Endothelial cell of hepatic sinusoid (primary cell): Measurements from ENCODE around the gene COL27A1.

Experiments
- in situ Hi-C: cut with HindIII; loops from 2 replicates; pipeline ENCODE4 v1.10.0; 2017; ENCODE audit warnings: low sequenced_read_pairs

Gene COL27A1

DNA sequence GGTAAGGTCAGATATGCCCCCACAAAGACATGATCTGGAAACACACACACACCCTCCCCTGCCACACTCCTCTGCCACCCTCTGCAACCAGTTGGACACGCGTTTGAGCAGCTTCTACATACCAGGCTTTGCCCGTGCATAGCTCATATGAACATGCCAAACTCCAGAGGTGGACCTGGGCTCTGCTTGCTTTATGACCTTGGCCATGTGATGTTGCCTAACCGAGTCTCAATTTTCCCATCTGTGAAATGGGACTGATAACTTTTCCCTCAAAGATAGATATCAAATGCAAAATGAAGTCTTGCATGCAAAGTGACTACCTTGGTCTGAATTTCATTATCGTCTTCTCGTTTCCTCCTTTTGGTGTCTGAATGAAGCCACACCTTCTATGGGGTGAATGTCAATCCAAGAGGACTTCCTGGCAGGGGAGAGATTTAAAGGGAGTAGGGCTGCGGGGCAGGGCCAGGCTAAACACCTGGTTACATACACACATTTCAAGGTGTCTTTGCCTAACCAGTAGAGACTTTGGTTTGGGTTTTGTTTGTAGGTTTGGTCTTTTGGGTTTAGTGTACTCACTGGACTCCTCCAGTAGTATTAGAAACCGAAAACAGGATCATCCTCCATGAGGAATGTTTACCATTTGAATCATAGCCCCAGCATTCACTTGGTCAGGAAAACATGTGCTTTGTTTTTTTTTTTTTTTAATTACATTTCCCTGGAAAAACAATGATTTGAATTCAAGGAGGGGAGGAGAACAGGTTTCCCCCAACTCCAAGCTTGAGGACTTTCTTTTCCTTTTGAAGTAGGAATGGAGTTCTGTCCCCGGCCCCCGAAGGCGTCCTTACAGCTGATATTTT lies 63.2 kb downstream of the COL27A1 start:
- in situ Hi-C loops = loop anchor here (5.0 kb wide), 1 partner anchor 74 kb away; no protein-coding TSS in a partner anchor

DNA sequence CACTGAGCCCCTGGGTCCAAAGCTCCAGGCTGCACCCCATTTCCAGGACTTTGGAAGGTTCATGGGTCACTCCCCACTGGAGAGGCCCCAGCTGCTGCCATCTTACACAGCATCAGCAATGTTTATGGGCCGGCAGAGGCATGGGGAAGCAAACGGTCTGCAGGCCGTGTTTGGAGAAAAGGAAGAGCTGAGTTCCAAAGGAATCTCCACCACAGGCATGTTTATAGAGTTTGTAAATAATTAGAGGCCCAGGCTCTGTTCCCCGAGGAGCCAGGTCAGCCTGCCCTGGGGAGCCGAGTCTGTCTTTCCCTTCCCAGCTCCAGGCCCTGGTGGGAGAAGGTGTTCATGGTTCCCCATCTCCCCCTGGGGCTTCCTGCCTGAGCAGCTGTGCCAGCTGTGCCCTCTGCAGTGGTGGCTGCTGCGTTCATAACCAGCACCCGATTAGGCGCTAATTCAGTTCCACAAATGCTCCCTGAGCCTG lies 64.8 kb downstream of the COL27A1 start:
- in situ Hi-C loops = no loop called here

DNA sequence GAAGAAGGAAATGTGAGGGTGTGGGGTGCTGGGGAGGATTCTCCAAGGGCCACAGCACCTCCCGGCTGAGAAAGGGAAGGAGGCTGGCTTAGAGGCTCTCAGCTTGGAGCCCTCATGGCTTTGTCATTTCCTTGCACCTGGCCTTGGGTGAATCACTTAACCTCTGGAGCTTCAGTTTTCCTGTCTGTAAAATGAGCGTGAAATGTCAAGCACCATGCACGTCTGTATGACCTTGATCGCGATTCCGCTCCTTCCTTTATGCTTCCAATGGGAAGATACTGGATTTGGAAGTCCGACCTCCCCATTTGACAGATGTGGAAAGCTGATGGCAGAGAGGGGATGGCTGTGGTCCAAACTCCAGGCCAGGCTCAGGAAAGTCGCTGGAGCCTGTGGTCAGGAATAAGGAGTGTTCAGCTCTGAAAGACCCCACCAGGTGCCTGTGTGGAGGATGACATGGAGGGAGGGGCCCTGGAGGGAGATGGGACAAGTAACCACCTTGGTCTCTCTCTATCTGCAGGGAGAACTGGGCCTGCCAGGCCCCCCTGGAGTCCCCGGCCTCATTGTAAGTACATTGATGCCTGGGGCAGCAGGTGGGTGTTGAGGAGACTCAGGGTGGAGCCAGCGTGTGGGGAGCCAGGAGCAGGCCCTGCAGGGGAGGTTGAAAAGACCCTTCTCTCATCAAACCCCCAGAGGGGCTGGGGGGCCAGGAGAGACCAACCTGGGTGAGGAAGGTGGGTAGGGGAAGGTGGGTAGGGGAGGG lies 66.5 kb downstream of the COL27A1 start:
- in situ Hi-C loops = no loop called here

DNA sequence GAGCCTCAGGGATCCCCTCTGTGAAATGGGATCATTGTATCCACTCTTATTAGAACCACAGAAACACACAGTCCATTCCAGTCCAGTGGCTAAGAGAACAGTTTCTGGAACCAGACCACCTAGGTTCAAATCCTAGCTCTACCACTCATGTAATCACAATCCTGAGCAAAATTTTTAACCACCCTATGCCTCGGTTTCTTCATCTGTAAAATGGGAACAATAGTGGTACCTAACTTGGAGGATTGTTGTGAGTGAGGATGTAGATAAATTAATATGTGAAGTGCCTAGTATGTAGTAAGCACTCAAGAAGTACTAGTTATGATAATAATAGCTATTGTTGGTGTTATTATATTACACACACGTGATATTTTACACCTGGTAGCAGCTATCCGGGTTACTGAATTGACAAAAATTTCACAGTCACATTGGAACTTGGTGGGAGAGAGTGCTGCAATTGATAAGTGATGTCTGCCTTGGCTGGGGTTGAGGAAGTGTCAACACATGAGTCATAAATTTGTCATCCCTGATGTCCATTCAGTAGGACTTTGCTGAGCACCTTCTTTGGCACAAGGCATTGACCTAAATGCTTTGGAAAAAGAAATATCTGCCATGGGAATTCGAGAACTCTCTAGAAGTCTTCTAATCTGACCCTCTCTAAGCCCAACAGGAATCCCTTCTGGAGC lies 68.4 kb downstream of the COL27A1 start:
- in situ Hi-C loops = no loop called here

DNA sequence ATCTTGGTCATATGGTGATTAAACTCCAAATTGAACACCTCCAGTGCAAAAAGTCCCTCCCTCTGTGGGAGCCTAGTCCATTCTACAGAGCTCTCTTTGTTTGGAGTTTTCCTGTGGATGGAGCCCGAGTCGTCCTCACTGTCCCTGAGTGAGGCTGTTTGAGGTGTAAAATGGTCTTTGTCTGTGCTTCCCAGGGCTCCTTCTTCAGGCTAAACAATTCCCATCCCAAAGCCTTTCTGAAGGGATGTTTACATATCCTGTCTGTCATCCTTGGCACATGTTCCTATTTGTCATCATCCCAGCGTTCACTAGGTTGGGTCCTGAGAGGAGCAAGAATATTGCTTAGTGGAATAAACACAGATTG lies 68.9 kb downstream of the COL27A1 start:
- in situ Hi-C loops = no loop called here

DNA sequence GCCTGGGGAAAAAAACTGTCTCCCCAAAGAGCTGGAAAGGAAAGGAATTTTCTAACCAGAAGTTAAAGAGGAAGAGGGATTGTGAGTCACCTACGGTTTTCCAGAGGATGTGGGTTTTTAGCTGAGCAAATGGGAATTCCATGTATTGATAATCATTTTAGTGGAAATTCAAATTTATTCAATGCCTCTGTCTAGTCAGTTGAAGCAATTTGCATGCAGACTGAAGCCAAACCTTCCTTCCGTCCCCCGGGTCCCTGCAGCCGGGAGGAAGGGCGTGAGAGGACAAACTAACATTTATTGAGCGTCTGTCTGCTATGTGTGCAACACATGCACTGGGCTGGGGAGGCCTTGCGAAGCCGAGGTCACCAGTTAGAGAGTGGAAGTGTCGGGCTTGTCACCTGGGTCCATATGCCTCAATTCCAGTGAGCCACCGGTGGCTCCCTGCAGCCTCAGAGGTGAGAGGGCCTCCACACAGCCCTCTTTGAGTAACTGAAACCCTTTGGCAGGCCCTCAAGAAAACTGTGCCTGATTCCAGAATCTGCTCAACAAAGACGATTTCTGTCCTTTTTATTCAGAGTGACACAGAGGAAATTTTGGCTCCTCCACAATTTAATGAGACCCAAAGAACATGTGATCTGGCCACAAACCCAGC lies 70.3 kb downstream of the COL27A1 start:
- in situ Hi-C loops = no loop called here

DNA sequence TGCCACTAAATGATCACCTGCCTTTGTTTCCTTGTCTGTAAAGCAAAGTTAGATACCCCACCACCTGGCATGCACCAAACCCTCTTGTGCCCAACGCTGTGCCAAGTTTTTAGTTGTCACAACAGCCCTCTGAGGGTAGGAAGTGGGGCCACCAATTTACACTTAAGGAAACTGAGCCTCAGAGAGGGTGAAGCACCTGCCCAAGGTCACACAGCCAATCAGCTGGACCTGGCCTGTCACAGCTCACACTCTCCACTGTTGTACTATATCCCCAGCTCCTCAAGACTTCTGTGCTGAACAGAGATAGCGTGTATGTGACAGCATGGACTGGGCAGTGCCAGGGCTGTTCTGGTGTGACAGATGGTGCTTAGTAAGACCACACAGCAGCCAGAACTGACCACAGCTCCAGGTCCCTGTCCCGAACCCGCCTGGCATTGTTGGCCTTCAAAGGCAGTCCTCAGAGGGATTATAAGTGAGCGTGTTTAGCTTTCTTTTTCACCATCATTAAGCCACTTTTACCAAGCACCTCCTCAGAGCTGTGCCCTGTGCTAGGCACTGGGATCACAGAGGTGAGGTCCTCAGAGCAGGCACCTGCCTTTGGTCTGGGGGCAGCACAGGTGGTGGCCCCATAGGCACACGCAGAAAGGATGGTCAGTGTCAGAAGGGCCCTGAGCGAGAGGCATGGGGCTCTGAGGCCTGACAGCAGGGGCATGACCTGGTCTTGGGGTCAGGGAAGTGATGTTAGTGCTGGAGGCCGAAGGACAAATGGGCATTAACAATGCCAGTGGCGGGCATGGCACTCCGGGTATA lies 71.1 kb downstream of the COL27A1 start:
- in situ Hi-C loops = no loop called here

GRCh38 chr9:114227288-114228015 lies 72.1 kb downstream of the COL27A1 start:
- in situ Hi-C loops = no loop called here

GRCh38 chr9:114228016-114228808 lies 72.9 kb downstream of the COL27A1 start:
- in situ Hi-C loops = no loop called here

DNA sequence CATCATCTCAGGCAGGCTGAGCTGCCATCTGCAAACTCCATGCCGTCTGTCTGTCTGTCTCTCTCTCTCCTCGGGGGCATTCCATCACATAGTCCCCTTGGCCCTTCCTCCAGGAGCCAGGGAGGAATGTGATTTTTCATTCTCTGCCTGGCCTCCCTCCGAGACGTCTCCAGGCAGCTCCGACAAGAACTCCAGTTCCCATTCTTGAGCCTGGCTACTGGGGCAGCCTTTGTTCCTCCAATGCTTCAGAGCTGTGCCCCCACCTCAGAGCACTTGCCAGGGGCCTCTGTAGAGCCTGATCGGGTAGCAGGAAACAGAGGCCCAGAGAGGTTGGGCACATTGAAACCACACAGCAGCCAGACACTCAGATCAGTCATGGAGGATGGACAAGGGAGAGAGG lies 74.0 kb downstream of the COL27A1 start:
- in situ Hi-C loops = no loop called here

- in situ Hi-C loops = loop anchor here (10.0 kb wide), 1 partner anchor 75 kb away; the partner anchor contains the start of gene COL27A1
Measured at GRCh38 chr9:114230068-114230467, 74.7 kb downstream of the COL27A1 start.

DNA sequence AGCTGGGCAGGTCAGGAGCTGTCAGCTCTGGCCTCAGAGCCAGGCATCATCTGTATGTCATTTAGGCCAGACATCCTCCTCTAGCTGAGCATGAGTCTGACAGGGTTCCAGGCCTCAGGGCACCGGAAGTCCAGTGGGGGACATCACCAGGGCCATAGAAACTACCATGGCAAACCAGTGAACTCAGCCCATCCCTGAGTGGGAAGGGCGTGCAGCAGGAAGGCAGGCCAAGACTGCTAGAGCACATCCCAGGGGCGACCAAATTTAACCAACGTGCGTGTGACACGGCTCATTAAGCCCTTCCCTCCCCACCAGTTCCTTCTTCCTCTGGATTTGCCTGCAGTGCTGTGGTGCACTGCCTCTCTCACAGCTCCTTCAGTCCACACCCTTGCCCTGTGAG lies 75.9 kb downstream of the COL27A1 start:
- in situ Hi-C loops = loop anchor here (10.0 kb wide), 1 partner anchor 76 kb away; the partner anchor contains the start of gene COL27A1

- in situ Hi-C loops = loop anchor here (10.0 kb wide), 1 partner anchor 77 kb away; the partner anchor contains the start of gene COL27A1
Measured at GRCh38 chr9:114231719-114232449, 76.5 kb downstream of the COL27A1 start.

- in situ Hi-C loops = loop anchor here (10.0 kb wide), 1 partner anchor 79 kb away; the partner anchor contains the start of gene COL27A1
Measured at GRCh38 chr9:114233491-114234185, 78.3 kb downstream of the COL27A1 start.

GRCh38 chr9:114235033-114235661 lies 79.8 kb downstream of the COL27A1 start:
- in situ Hi-C loops = loop anchor here (10.0 kb wide), 1 partner anchor 80 kb away; the partner anchor contains the start of gene COL27A1

DNA sequence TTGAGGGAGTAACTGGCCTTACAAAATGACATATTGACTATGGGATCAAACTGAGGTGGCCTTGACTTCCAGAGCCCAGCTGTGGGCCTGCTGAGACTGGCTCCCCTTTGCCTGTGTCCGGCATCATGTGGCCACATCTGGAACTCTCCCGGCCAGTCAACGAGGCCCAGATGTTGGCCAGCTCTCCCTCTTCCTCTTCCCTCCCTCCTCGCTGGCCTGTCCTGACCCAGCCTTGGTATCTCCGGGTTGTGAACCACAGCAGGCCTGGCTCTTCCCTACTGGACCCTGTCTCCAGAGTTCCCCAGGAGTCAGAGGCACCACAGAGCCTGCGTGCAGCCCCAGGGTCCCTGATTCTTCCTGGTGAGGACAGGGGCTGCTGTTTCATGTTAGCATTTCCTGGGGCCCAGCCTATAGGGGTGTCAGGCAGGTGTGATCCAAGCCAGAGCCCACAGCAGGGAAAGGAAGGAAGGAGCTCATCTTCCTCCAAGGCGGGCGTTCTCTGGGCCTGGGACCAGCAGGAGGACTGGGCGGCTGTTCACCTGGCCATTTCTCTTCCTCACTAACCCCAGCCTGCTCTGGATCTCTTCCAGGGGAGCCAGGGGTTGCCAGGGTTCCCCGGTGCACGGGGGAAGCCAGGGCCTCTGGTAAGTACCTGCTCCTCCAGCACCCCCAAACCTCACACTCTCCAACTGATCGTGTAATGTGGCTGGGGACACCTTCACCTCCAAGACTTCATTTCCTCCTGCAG lies 81.2 kb downstream of the COL27A1 start:
- in situ Hi-C loops = loop anchor here (10.0 kb wide), 1 partner anchor 82 kb away; the partner anchor contains the start of gene COL27A1
